ENCODE data around the gene FCGBP. TPM values are rescaled to one million over a fixed set of nuclear protein-coding genes. Genes with fewer than 3 reads are reported as not detected.
"Not testable (repeated sequence)": the region's sequence is repeated elsewhere in the genome, so short reads cannot be mapped to it uniquely, and the experiment has no call there.

FCGBP gene
- total RNA-seq, 2 donors from 2014 or later: 11.8 to 20.6 TPM

DNA sequence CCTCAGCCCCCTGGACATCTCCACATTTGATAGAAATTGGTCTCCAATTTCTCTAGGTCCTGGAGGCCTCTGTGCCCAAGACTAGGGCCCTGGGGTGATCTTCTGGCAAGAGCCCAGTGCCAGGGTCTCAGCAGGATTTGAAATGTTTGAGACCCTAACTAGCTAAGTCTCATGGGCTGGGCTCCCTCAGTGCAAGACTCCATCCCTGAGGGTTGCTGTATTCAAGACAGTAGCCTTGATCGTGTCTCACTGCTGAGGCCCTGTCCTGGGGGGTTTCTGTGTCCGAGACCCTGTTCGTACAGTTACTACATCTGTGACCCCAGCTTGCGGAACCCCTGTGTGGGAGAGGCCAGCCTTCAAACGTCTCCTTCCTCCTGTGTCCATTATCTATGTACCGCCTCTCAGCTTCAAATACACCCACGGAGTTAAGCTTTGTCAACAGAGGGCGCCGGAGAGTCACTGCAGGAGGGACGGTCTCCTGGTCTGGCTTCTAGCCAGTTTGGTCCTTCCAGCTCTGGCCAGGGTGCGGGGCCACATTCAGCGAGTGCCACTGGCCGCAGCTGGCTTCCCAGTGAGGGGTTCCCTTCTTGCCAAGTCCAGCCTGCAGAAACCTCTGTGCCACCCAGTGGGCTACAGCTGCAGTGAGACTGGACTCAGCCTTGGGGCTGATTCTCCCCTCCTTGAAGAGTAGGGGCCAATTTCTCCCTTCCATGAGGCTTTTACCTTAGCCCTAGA, 36.8 kb downstream of the FCGBP start:
- intact Hi-C loops (cut with DNase I); DNase-seq: not testable (repeated sequence)
- peak; percentile 41 to 64 for ATAC-seq

GRCh38 chr19:39895096-39895495, 39.3 kb downstream of the FCGBP start:
- ATAC-seq; intact Hi-C loops (cut with DNase I); DNase-seq: not testable (repeated sequence)

GRCh38 chr19:39894236-39894606, 40.2 kb downstream of the FCGBP start:
- ATAC-seq: not testable (repeated sequence)

DNA sequence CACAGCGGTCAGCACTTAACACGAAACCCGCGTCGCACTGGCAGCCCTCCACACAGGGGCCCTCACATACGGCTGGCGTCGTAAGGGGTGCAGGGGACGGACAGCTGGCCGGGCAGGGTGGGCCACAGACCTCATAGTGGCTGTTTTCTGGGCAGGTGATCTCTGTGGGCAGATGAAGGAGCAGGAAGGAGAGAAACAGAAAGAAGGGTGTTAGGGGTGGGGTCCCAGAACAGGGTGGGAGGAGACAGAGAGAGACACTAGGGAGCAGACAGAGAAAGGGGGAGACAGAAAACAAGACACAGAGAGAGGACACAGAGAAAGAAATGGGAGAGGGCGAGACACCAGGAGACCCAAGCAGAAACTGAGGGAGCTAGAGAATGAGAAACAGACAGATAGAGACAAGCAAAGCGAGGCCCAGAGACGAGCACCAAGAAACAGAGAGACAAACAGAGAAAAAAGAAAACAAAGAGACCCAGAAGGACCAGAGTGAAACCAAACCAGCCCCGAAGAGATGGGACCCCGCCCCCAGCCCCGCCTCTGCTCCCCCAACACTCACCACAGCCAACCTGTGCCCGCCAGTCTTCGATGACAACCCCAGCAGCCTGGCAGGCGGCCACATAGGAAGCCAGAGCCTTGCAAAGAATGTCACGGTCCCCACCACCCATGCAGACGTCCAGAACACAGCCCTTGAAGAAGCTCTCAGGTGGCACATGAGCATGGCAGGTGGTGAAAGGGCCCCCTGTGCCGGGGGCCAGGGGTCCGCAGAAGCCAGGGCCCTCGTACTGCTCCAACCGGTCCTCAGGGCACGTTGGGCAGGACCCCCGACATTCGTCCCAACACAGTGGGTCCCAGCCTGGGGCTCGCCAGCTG, 40.8 kb downstream of the FCGBP start:
- DNase-seq; ATAC-seq; intact Hi-C loops (cut with DNase I): not testable (repeated sequence)

More at GRCh38 chr19:39894236-39894606, 40.2 kb downstream of the FCGBP start:
- intact Hi-C loops (cut with DNase I); DNase-seq: not testable (repeated sequence)

DNA sequence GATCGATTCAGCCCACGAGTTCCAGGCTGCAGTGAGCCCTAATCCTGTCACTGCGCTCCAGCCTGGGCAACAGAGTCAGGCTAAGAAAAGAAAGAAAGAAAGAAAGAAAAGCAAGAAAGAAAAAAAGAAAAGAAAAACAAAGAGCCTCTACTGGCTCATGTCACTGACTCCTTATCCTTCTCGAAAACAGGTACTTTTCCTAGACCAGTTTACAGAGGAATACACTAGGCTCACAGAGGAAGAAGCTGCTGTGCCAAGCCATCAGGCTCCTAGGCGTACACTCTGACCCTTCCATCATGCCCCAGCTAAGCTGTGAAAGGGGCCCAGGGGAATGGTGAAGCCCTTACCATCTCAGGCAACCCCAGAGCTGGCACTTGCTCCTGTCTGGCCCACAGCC, 41.9 kb downstream of the FCGBP start:
- DNase-seq; ATAC-seq; intact Hi-C loops (cut with DNase I): not testable (repeated sequence)

- intact Hi-C loops (cut with DNase I); DNase-seq: not testable (repeated sequence)
- ATAC-seq: peak; percentile 23 to 32
Measured at GRCh38 chr19:39891660-39892505, 42.6 kb downstream of the FCGBP start.

DNA sequence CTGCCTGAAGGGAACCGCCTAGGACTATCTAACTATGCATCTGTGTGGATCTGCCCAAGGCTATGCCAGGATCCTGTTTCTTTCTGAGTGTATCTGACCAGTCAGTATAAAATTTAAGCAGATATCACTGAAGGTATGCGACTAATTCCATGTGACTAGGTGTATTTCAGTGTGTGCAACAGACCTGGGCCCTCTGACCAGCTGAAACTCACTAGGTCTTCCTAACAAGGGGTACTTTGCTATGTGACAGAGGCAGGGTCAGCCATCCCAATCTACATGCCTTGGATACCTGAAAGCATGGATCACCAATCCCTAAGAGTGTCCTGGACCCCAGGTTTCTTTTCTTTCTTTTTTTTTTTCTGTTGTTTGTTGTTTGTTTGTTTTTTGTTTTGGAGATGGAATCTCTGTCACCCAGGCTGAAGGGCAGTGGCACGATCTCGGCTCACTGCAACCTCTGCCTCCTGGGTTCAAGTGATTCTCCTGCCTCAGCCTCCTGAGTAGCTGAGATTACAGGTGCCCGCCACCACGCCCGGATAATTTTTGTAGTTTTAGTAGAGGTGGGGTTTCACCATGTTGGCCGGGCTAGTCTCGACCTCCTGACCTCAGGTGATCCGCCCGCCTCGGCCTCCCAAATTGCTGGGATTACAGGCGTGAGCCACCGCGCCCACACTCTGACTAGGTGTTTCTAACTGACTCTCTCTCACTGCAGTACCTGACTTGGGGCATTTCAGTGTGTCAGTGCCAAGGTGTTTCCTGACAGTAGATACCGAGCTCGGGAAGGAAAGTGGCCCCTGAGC, 43.5 kb downstream of the FCGBP start:
- DNase-seq: no peak
- no peak for ATAC-seq
- intact Hi-C loops (cut with DNase I): no loop called here

GRCh38 chr19:39889872-39890754, 44.3 kb downstream of the FCGBP start:
- ATAC-seq; intact Hi-C loops (cut with DNase I); DNase-seq: not testable (repeated sequence)

DNA sequence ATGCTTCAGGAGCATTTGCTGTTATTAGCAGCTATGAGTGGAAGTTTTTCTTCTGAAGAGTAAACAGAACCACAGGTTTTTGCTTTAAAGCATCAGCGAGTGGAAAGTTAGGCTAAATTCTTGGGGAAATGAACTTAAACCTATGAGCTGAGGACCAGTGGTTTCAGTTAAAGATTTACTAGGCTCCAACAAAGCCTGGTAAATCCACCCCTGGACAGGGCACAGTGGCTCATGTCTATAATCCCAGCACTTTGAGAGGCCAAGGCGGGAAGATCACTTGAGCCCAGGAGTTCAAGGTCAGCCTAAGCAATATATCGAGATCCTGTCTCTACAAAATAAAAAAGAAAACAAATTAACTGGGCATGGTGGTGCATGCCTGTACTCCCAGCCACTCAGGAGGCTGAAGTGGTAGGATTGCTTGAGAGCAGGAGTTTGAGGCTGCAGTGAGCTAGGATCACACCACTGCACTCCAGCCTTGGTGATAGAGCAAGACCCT, 46.9 kb downstream of the FCGBP start:
- DNase-seq; ATAC-seq; intact Hi-C loops (cut with DNase I): not testable (repeated sequence)

DNA sequence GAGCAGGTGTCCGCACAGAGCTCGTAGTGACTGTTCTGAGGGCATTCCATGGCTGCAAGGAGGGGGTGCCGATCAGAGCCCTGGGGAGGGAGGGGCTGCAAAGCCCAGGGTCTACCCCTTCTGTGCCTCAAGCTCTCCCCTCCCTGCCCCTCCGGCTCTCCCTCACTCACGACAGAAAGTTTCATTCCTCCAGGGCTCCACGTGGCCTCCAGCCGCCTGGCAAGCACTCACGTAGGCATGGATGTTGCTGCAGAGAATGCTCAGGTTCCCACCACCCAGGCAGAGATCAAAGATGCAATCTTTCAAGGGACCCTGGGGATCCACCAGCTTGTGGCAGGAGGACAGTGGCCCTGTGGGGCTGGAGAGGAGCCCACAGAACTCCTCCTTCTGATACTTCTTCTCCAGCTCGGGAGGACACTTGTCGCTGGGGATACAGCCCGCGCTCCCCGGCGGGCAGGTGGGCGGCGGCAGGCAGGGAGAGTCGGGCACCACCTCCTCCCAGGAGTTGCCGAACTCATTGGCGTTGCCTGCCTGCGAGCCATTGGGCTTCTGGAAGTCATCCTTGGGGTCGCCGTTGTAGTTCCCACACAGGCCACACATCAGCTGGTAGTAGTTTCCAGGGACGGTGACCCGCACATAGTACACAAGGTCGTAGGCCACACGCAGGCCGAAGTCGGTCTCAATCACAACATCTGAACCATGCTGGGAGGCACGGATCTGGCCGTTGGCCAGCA, 48.4 kb downstream of the FCGBP start:
- intact Hi-C loops (cut with DNase I); DNase-seq; ATAC-seq: not testable (repeated sequence)

DNA sequence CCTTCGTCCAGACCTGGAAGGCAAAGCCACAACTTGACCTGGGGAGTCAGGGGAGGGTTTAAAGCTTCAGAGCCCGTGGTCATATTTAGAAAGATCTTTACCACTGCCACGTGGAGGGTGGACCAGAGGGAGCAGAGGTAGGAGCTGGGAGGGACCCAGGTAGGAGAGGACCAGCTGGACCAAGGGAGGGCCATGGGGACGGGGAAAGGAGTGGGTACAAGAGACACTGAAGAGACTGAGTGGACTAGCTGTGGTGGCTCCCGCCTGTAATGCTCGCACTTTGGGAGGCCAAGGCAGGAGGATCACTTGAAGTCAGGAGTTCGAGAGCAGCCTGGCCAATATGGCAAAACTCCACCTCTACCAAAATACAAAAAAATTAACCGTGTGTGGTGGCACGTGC, 49.7 kb downstream of the FCGBP start:
- DNase-seq; ATAC-seq; intact Hi-C loops (cut with DNase I): not testable (repeated sequence)

Other genes with a start within 250 kb of the FCGBP start
- gene LGALS14, start 230.2 kb downstream of the FCGBP start, total RNA-seq: not detected
- not detected for gene CLC, start 196.6 kb downstream of the FCGBP start, total RNA-seq
- gene LEUTX, start 155.8 kb downstream of the FCGBP start, total RNA-seq: not detected
- gene DYRK1B, start 100.5 kb downstream of the FCGBP start, total RNA-seq: 10 to 100 TPM in 1 of 2 donors, 1 to 10 TPM in 1; 7.0 to 14.7 TPM
- 10 to 100 TPM; 67.7 to 87.7 TPM for gene FBL, start 88.3 kb downstream of the FCGBP start, total RNA-seq
- gene PSMC4, start 36.5 kb upstream of the FCGBP start, total RNA-seq: 10 to 100 TPM; 62.3 to 79.1 TPM
- gene ZNF546, start 62.4 kb upstream of the FCGBP start, total RNA-seq: 1 to 10 TPM; 5.3 to 6.8 TPM
- gene ZNF780B, start 121.6 kb upstream of the FCGBP start, total RNA-seq: 10 to 100 TPM; 27.6 to 28.3 TPM
- 10 to 100 TPM; 10.5 to 13.0 TPM for gene ZNF780A, start 156.3 kb upstream of the FCGBP start, total RNA-seq